Mesenchymal stem cell (in vitro differentiated cells and primary cell): ENCODE results near the gene LIPK.

Experiments
- DNase-seq: peaks from one replicate; pipeline ENCODE4 v3.0.0-alpha.2; 2013
- H2AFZ ChIP-seq: one replicate; pipeline ENCODE4 v1.6.1; 2013; ENCODE audit warnings: low read depth, mild to moderate bottlenecking, control low read depth, inconsistent platforms, low read length, moderate library complexity
- H2AK5ac ChIP-seq: 2 replicates; pipeline ENCODE4 v1.6.1; 2013; ENCODE audit warnings: low read length, moderate library complexity, mild to moderate bottlenecking, inconsistent platforms; ENCODE audit not compliant: severe bottlenecking
- H2BK120ac ChIP-seq: one replicate; pipeline ENCODE4 v1.6.1; 2013; ENCODE audit warnings: low read depth, mild to moderate bottlenecking, inconsistent platforms, low read length, moderate library complexity
- H2BK12ac ChIP-seq, 2 experiments: one replicate each; pipeline ENCODE4 v1.6.1; 2013; ENCODE audit warnings: inconsistent platforms in 2 of 2, low read length in 2 of 2, mild to moderate bottlenecking in 2 of 2, moderate library complexity in 2 of 2, control low read depth in 1 of 2
- H2BK15ac ChIP-seq: one replicate; pipeline ENCODE4 v1.6.1; 2013; ENCODE audit warnings: mild to moderate bottlenecking, low read depth, inconsistent platforms; ENCODE audit not compliant: poor library complexity, severe bottlenecking
- H2BK5ac ChIP-seq: 2 replicates; pipeline ENCODE4 v1.6.1; 2013; ENCODE audit warnings: low read depth, mild to moderate bottlenecking, low read length, control low read depth, inconsistent platforms; ENCODE audit not compliant: poor library complexity, severe bottlenecking
- H3K14ac ChIP-seq, 2 experiments: one replicate each; pipeline ENCODE4 v1.6.1; 2013; ENCODE audit warnings: inconsistent platforms in 2 of 2, low read length in 2 of 2, control low read depth in 1 of 2, mild to moderate bottlenecking in 1 of 2, moderate library complexity in 1 of 2
- H3K18ac ChIP-seq, 2 experiments: one replicate each; pipeline ENCODE4 v1.6.1; 2013; ENCODE audit warnings: inconsistent platforms in 2 of 2, low read length in 2 of 2, control low read depth in 1 of 2, low read depth in 1 of 2, mild to moderate bottlenecking in 1 of 2
- H3K23ac ChIP-seq, 2 experiments: one replicate each; pipeline ENCODE4 v1.6.1; 2013; ENCODE audit warnings: inconsistent platforms in 2 of 2, low read length in 2 of 2, mild to moderate bottlenecking in 2 of 2, moderate library complexity in 2 of 2, control low read depth in 1 of 2
- H3K27ac ChIP-seq: 2 replicates; pipeline ENCODE4 v1.5.1; 2013; ENCODE audit warnings: mild to moderate bottlenecking, moderate library complexity, low read length, control low read depth, inconsistent platforms; ENCODE audit not compliant: poor library complexity, severe bottlenecking
- H3K27me3 ChIP-seq, 2 experiments: 2 replicates each; pipeline versions ENCODE4 v1.6.1 to v1.7.0; 2013; ENCODE audit warnings: low read length in 2 of 2, mild to moderate bottlenecking in 2 of 2, moderate library complexity in 2 of 2, control low read depth in 1 of 2, inconsistent platforms in 1 of 2; ENCODE audit not compliant: control insufficient read depth in 1 of 2, insufficient read depth in 1 of 2
- H3K36me3 ChIP-seq, 2 experiments: 2 replicates each; pipeline versions ENCODE4 v1.6.1 to v1.7.0; 2013; ENCODE audit warnings: low read length in 2 of 2, control low read depth in 1 of 2, inconsistent platforms in 1 of 2, low read depth in 1 of 2, mild to moderate bottlenecking in 1 of 2; ENCODE audit not compliant: insufficient read depth in 2 of 2, control insufficient read depth in 1 of 2
- H3K4ac ChIP-seq, 2 experiments: one replicate each; pipeline ENCODE4 v1.6.1; 2013; ENCODE audit warnings: inconsistent platforms in 2 of 2, low read length in 2 of 2, mild to moderate bottlenecking in 2 of 2, moderate library complexity in 2 of 2, control low read depth in 1 of 2, low read depth in 1 of 2
- H3K4me1 ChIP-seq: 2 replicates; pipeline ENCODE4 v1.6.1; 2013; ENCODE audit warnings: low read depth, low read length, control low read depth; ENCODE audit not compliant: control insufficient read depth, insufficient read depth
- H3K4me2 ChIP-seq: 2 replicates; pipeline ENCODE4 v1.6.1; 2013; ENCODE audit warnings: low read length, mild to moderate bottlenecking, inconsistent platforms; ENCODE audit not compliant: poor library complexity, severe bottlenecking
- H3K4me3 ChIP-seq, 2 experiments: 2 replicates each; pipeline versions ENCODE4 v1.5.1 to v1.7.0; 2013; ENCODE audit warnings: low read length in 2 of 2, mild to moderate bottlenecking in 2 of 2, control low read depth in 1 of 2, low read depth in 1 of 2; ENCODE audit not compliant: insufficient read depth in 1 of 2
- H3K79me1 ChIP-seq: replicated peaks from 2 replicates; pipeline ENCODE4 v1.6.1; 2013; ENCODE audit warnings: mild to moderate bottlenecking, control low read depth, low read length, inconsistent platforms; ENCODE audit not compliant: poor library complexity, severe bottlenecking
- H3K9ac ChIP-seq: 2 replicates; pipeline ENCODE4 v1.7.0; 2013; ENCODE audit warnings: mild to moderate bottlenecking, low read length, moderate library complexity
- H3K9me3 ChIP-seq: 2 replicates; pipeline ENCODE4 v1.7.0; 2013; ENCODE audit warnings: mild to moderate bottlenecking, low read length; ENCODE audit not compliant: control insufficient read depth
- H4K8ac ChIP-seq: one replicate; pipeline ENCODE4 v1.6.1; 2013; ENCODE audit warnings: inconsistent platforms, mild to moderate bottlenecking, low read length, moderate library complexity
- H4K91ac ChIP-seq: one replicate; pipeline ENCODE4 v1.6.1; 2013; ENCODE audit warnings: mild to moderate bottlenecking, low read length, inconsistent platforms
- WGBS: methylation state at CpG from one replicate; pipeline ENCODE4 v1.1.7; 2013; ENCODE audit warnings: mixed read lengths; 5-methylcytosine and 5-hydroxymethylcytosine counted together

Gene LIPK

DNA sequence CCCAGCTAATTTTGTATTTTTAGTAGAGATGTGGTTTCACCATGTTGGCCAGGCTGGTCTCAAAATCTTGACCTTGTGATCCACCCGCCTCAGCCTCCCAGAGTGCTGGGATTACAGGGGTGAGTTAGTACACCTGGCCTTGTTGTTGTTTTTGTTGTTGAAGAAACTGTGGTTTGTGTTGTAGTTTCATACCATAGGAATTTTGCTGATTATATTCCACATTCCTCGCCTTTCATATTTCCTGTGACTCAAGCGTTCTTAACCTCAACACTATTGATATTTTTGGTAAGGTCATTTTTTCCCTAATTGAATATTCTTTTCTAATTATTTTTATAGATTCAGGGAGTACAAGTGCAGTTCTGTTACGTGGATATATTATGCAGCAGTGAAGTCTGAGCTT is 25.1 kb upstream of the LIPK start:
- H2BK15ac ChIP-seq, result no peak overlapping the region
- no peaks in the 10 kb centered on the region for H3K79me1 ChIP-seq
- no peak overlapping the region for H2BK120ac ChIP-seq
- no peaks in the 10 kb centered on the region for H3K36me3 ChIP-seq
- no peak overlapping the region for H4K8ac ChIP-seq
- no peak overlapping the region for H3K4me3 ChIP-seq
- H3K4me2 ChIP-seq, result no peak overlapping the region
- H3K27me3 ChIP-seq, result no peaks in the 10 kb centered on the region
- no peak overlapping the region for H3K18ac ChIP-seq
- DNase-seq, result no peak
- H3K4ac ChIP-seq, result no peak overlapping the region
- no peaks in the 10 kb centered on the region for H3K9me3 ChIP-seq
- no peak overlapping the region for H3K9ac ChIP-seq
- no peak overlapping the region for H2BK12ac ChIP-seq
- H3K27ac ChIP-seq, result no peak overlapping the region
- H2AK5ac ChIP-seq, result no peak overlapping the region
- H2AFZ ChIP-seq, result no peak overlapping the region
- 86% methylated on average over 1 of the region's 4 CpGs for WGBS
- H3K4me1 ChIP-seq, result no peaks in the 10 kb centered on the region
- no peak overlapping the region for H3K14ac ChIP-seq
- no peak overlapping the region for H3K23ac ChIP-seq
- H4K91ac ChIP-seq, result no peak overlapping the region
- no peak overlapping the region for H2BK5ac ChIP-seq

DNA sequence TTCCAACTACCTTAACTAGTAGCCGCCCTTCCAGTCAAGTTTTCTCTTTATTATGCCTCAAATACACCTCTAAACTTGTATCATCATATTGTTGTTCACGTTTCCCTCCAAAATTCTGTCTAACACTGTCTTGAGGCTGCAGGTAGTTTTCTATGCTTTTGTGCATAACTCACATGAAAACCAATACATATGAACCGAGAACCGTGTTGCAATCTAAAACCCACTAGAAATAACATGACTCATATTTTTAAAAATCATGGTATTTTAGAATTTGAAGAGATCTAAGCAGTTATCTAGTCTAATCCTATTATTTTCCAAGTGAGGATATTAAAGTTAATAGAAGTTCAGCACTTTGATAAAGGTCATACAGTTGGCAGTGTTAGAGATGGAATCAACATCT is 23.6 kb upstream of the LIPK start:
- Histone ChIP-seq H2AFZ (no peak overlapping the region), H3K36me3 (no peaks in the 10 kb centered on the region), H3K9me3 (no peaks in the 10 kb centered on the region), H2AK5ac (no peak overlapping the region), H3K23ac (no peak overlapping the region), H3K4me2 (no peak overlapping the region), H3K9ac (no peak overlapping the region), H4K91ac (no peak overlapping the region), H3K27ac (no peak overlapping the region), H3K27me3 (no peaks in the 10 kb centered on the region), H3K18ac (no peak overlapping the region), H3K4me1 (no peaks in the 10 kb centered on the region), H3K79me1 (no peaks in the 10 kb centered on the region), H4K8ac (no peak overlapping the region), H2BK15ac (no peak overlapping the region), H2BK120ac (no peak overlapping the region), H3K4me3 (no peak overlapping the region), H2BK12ac (no peak overlapping the region), H2BK5ac (no peak overlapping the region), H3K14ac (no peak overlapping the region), H3K4ac (no peak overlapping the region)
- 54% methylated on average over 2 of the region's 4 CpGs for WGBS
- DNase-seq, result no peak

DNA sequence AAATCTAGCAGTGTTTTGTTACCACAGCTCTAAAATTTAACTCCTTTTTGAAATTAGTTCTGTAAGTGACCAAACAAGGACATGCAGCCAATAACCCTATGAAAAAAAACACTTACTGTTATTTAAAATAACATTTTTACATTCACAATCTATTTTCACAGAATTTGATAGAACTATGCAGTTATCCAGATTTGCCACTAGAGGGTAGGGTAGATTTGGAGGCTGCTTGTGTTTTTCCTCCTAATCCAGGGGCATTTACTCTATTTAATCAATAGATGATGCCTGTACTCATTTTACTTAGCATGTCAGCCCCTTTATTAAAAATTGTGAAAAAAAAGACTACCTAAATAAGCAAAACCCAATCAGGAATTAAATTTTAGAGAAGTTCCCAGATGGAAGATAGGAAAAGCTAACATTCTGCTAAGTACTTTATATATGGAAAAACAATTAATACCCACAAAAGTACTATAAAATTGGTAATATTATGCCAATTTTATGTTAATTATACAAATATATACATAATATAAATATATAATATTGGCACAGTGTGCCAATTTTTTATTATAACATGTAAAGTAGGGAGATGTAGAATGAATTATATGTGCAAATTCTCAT is 18.1 kb upstream of the LIPK start:
- H3K23ac ChIP-seq, result no peak overlapping the region
- no peak overlapping the region for H3K4ac ChIP-seq
- H2BK5ac ChIP-seq, result no peak overlapping the region
- H3K18ac ChIP-seq, result no peak overlapping the region
- H3K4me1 ChIP-seq, result no peaks in the 10 kb centered on the region
- peak; percentile 32 for DNase-seq
- H3K36me3 ChIP-seq, result no peaks in the 10 kb centered on the region
- no peak overlapping the region for H3K9ac ChIP-seq
- H3K9me3 ChIP-seq, result no peaks in the 10 kb centered on the region
- no peak overlapping the region for H3K4me2 ChIP-seq
- H2BK12ac ChIP-seq, result no peak overlapping the region
- H4K91ac ChIP-seq, result no peak overlapping the region
- H3K27me3 ChIP-seq, result no peaks in the 10 kb centered on the region
- no peak overlapping the region for H3K4me3 ChIP-seq
- H3K14ac ChIP-seq, result no peak overlapping the region
- H2BK15ac ChIP-seq, result no peak overlapping the region
- H3K79me1 ChIP-seq, result no peaks in the 10 kb centered on the region
- no peak overlapping the region for H2AFZ ChIP-seq
- H4K8ac ChIP-seq, result no peak overlapping the region
- no peak overlapping the region for H2AK5ac ChIP-seq
- no peak overlapping the region for H2BK120ac ChIP-seq
- no peak overlapping the region for H3K27ac ChIP-seq

DNA sequence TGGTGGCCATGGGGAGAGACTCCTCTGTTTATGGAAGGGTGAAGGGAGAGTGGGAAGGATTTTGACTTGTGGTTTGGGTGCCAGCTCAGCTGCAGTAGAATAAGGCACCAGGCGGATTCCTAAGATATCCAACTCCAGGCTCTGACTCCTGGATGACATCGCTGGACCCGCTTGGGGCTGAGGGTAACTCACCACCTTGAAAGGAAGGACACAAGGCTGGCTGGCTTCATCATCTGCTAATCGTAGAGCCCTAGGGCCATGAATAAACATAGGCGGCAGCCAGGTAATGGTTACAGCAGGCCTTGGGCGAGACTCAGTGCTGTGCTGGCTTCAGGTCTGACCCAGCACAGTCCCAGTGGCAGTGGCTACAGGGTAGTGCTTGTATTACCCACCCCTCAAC is 16.7 kb upstream of the LIPK start:
- H3K27ac ChIP-seq, result no peak overlapping the region
- H2BK5ac ChIP-seq, result no peak overlapping the region
- 93% methylated on average over 6 of the region's 6 CpGs for WGBS
- H3K14ac ChIP-seq, result peak overlapping the region in 1 of 2 experiments; percentile 20
- H4K8ac ChIP-seq, result no peak overlapping the region
- no peak for DNase-seq
- H3K9ac ChIP-seq, result no peak overlapping the region
- peak overlapping the region; percentile 13 for H2AK5ac ChIP-seq
- H4K91ac ChIP-seq, result no peak overlapping the region
- H3K27me3 ChIP-seq, result no peaks in the 10 kb centered on the region
- no peak overlapping the region for H3K23ac ChIP-seq
- H3K4me2 ChIP-seq, result no peak overlapping the region
- no peak overlapping the region for H3K18ac ChIP-seq
- H3K79me1 ChIP-seq, result no peaks in the 10 kb centered on the region
- no peak overlapping the region for H2BK12ac ChIP-seq
- no peak overlapping the region for H2BK15ac ChIP-seq
- H3K9me3 ChIP-seq, result no peaks in the 10 kb centered on the region
- no peaks in the 10 kb centered on the region for H3K36me3 ChIP-seq
- H2BK120ac ChIP-seq, result no peak overlapping the region
- H2AFZ ChIP-seq, result peak overlapping the region; percentile 42
- H3K4me3 ChIP-seq, result no peak overlapping the region
- no peaks in the 10 kb centered on the region for H3K4me1 ChIP-seq
- no peak overlapping the region for H3K4ac ChIP-seq
